Measurements from ENCODE around the gene ZNF275.

DNA sequence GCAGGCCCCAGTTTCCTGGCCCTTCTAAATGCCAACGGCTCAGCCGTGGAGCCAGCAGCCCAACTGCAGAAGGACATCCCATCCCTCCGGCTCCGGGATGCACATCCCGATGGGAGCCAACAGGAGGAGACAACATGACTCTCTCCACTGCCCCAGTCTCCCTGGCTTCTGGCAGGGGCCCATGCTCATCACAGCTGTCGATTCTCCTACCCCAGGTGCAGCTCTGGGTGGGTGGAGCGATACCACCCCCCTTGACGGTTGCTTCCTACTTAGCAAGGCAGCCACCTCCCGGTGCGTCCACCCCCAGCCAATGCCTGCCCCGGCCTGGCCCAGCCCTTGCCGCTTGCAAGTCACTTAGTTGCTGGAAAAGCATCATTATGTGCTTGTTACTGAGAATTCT is 19.5 kb downstream of the ZNF275 start:
- no peak for TF ChIP-seq EP300 (IDR thresholded peaks at IDR 0.05; ENCODE audit: borderline replicate concordance)
- TF ChIP-seq YY1 (IDR thresholded peaks at IDR 0.05; ENCODE audit: low read depth): no peak
- TF ChIP-seq NFIC (IDR thresholded peaks at IDR 0.05): no peak
- no peak for TF ChIP-seq ZBTB7A (IDR thresholded peaks at IDR 0.05; ENCODE audit: low read depth)
- TF ChIP-seq, protein P1, sequence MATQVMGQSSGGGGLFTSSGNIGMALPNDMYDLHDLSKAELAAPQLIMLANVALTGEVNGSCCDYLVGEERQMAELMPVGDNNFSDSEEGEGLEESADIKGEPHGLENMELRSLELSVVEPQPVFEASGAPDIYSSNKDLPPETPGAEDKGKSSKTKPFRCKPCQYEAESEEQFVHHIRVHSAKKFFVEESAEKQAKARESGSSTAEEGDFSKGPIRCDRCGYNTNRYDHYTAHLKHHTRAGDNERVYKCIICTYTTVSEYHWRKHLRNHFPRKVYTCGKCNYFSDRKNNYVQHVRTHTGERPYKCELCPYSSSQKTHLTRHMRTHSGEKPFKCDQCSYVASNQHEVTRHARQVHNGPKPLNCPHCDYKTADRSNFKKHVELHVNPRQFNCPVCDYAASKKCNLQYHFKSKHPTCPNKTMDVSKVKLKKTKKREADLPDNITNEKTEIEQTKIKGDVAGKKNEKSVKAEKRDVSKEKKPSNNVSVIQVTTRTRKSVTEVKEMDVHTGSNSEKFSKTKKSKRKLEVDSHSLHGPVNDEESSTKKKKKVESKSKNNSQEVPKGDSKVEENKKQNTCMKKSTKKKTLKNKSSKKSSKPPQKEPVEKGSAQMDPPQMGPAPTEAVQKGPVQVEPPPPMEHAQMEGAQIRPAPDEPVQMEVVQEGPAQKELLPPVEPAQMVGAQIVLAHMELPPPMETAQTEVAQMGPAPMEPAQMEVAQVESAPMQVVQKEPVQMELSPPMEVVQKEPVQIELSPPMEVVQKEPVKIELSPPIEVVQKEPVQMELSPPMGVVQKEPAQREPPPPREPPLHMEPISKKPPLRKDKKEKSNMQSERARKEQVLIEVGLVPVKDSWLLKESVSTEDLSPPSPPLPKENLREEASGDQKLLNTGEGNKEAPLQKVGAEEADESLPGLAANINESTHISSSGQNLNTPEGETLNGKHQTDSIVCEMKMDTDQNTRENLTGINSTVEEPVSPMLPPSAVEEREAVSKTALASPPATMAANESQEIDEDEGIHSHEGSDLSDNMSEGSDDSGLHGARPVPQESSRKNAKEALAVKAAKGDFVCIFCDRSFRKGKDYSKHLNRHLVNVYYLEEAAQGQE (IDR thresholded peaks at IDR 0.05; ENCODE audit: low read depth): no peak
- no peak for TF ChIP-seq CEBPB (IDR thresholded peaks at IDR 0.05)
- no peak for TF ChIP-seq RAD21 (IDR thresholded peaks at IDR 0.05; ENCODE audit: low read depth)
- TF ChIP-seq USF1 (IDR thresholded peaks at IDR 0.05): no peak
